ENCODE results near the gene AKAP6.

Gene AKAP6

GRCh38 chr14:32413967-32414640 lies 85.0 kb downstream of the AKAP6 start:
- no peak for DNase-seq

- DNase-seq, result no peak
Measured at GRCh38 chr14:32414808-32415255, 85.7 kb downstream of the AKAP6 start.

GRCh38 chr14:32417956-32418552 lies 89.0 kb downstream of the AKAP6 start:
- peak; percentile 13 for DNase-seq

- no peak for DNase-seq
Measured at GRCh38 chr14:32419429-32419828, 90.3 kb downstream of the AKAP6 start.

- DNase-seq, result no peak
Measured at GRCh38 chr14:32421781-32422180, 92.7 kb downstream of the AKAP6 start.

GRCh38 chr14:32422440-32422839 lies 93.3 kb downstream of the AKAP6 start:
- no peak for DNase-seq

- no peak for DNase-seq
Measured at GRCh38 chr14:32426028-32426427, 96.9 kb downstream of the AKAP6 start.

GRCh38 chr14:32426586-32427388 lies 97.7 kb downstream of the AKAP6 start:
- no peak for DNase-seq

GRCh38 chr14:32427726-32428528 lies 98.8 kb downstream of the AKAP6 start:
- DNase-seq, result peak; percentile 28

- peak; percentile 28 for DNase-seq
Measured at GRCh38 chr14:32428875-32429274, 99.8 kb downstream of the AKAP6 start.

GRCh38 chr14:32430326-32430725 lies 101.2 kb downstream of the AKAP6 start:
- DNase-seq, result no peak

- DNase-seq, result no peak
Measured at GRCh38 chr14:32432813-32433538, 103.9 kb downstream of the AKAP6 start.

GRCh38 chr14:32434180-32434579 lies 105.1 kb downstream of the AKAP6 start:
- DNase-seq, result no peak

GRCh38 chr14:32434880-32435279 lies 105.8 kb downstream of the AKAP6 start:
- DNase-seq, result no peak

- DNase-seq, result no peak
Measured at GRCh38 chr14:32435411-32435810, 106.3 kb downstream of the AKAP6 start.

GRCh38 chr14:32436993-32437392 lies 107.9 kb downstream of the AKAP6 start:
- DNase-seq, result no peak

- no peak for DNase-seq
Measured at GRCh38 chr14:32438517-32438916, 109.4 kb downstream of the AKAP6 start.

GRCh38 chr14:32443890-32444661 lies 115.0 kb downstream of the AKAP6 start:
- DNase-seq, result peak; percentile 47

GRCh38 chr14:32447371-32447770 lies 118.3 kb downstream of the AKAP6 start:
- DNase-seq, result no peak

GRCh38 chr14:32449648-32450047 lies 120.5 kb downstream of the AKAP6 start:
- DNase-seq, result peak; percentile 29

GRCh38 chr14:32450919-32451675 lies 122.0 kb downstream of the AKAP6 start:
- no peak for DNase-seq
